Bronchial epithelial cell (primary cell): ENCODE results near the gene ZFAND2B. TPM values are rescaled to one million over a fixed set of nuclear protein-coding genes. Genes with fewer than 3 reads are reported as not detected.
A peak's percentile ranks its signal among the peaks of the same experiment; 100 is the strongest.

ENCODE experiments used
- DNase-seq: peaks from one replicate; pipeline ENCODE4 v3.0.0-alpha.2; 2010; ENCODE audit warnings: low read depth
- FAIRE-seq: peaks from 2 replicates; lab custom pipeline; 2011; peaks lifted over from hg19 to GRCh38; lab: Jason Lieb, UNC
- H3K27me3 ChIP-seq: 2 replicates; pipeline ENCODE4 v1.5.1; 2011; ENCODE audit warnings: low read length; ENCODE audit not compliant: control insufficient read depth, insufficient read depth
- H3K36me3 ChIP-seq: 2 replicates; pipeline ENCODE4 v1.5.1; 2011; ENCODE audit warnings: low read length; ENCODE audit not compliant: control insufficient read depth, insufficient read depth
- H3K4me3 ChIP-seq: 2 replicates; pipeline ENCODE4 v1.5.1; 2011; ENCODE audit warnings: mild to moderate bottlenecking, low read depth, low read length, control low read depth
- CTCF ChIP-seq: IDR thresholded peaks from 2 replicates; pipeline ENCODE4 v1.5.1; 2011; ENCODE audit warnings: mild to moderate bottlenecking, moderate library complexity, low read length, control low read depth, inconsistent platforms; ENCODE audit not compliant: insufficient read depth, severe bottlenecking
- total RNA-seq: library from RNA; depleted of rRNA; stranded (reverse); fragments of >200 nt; gene quantifications from 2 replicates; pipeline ENCODE4 v1.2.1, GENCODE V29; 2014

Gene ZFAND2B
- total RNA-seq, 1 donor from 2014 or later: 59.8 TPM

- DNase-seq: no peak
- TF ChIP-seq CTCF: no peak
Observed at GRCh38 chr2:219251656-219252055, 45.1 kb downstream of the ZFAND2B start.

GRCh38 chr2:219252084-219252483 is 45.5 kb downstream of the ZFAND2B start:
- peak; percentile 75 for DNase-seq
- TF ChIP-seq CTCF: peak; percentile 18
- H3K4me3 ChIP-seq: peak overlapping the region; percentile 93
- H3K27me3 ChIP-seq: no peaks in the 10 kb centered on the region
- peaks cover 23% of the 10 kb centered on the region for H3K36me3 ChIP-seq
- FAIRE-seq: no peak

More at GRCh38 chr2:219251656-219252055, 45.1 kb downstream of the ZFAND2B start:
- no peak for FAIRE-seq
- Histone ChIP-seq H3K27me3 (no peaks in the 10 kb centered on the region), H3K4me3 (peak overlapping the region; percentile 93), H3K36me3 (peaks cover 23% of the 10 kb centered on the region)

GRCh38 chr2:219252570-219252899 is 46.0 kb downstream of the ZFAND2B start:
- Histone ChIP-seq H3K36me3 (peaks cover 23% of the 10 kb centered on the region), H3K27me3 (no peaks in the 10 kb centered on the region), H3K4me3 (peak overlapping the region; percentile 93)
- TF ChIP-seq CTCF: no peak
- DNase-seq: no peak
- FAIRE-seq: no peak

- no peak for TF ChIP-seq CTCF
- Histone ChIP-seq H3K4me3 (peak within 1 kb of the TSS; percentile 93), H3K27me3 (no peaks in the 10 kb centered on the region), H3K36me3 (peaks cover 21% of the 10 kb centered on the region)
- FAIRE-seq: no peak
- DNase-seq: peak; percentile 46
Observed at GRCh38 chr2:219252900-219253752, 46.5 kb downstream of the ZFAND2B start, which contains the start of gene TUBA4B. TSS of gene TUBA4B (plus strand) at chr2:219253243. CDS start at chr2:219253408, 165 bp downstream.

GRCh38 chr2:219253753-219254589 is 47.4 kb downstream of the ZFAND2B start, which contains the start of gene TUBA4A:
TSS of gene TUBA4A (minus strand) at chr2:219253918. CDS start at chr2:219253858, 60 bp downstream.
- Histone ChIP-seq H3K4me3 (peak within 1 kb of the TSS; percentile 93), H3K27me3 (no peaks in the 10 kb centered on the region), H3K36me3 (peaks cover 17% of the 10 kb centered on the region)
- TF ChIP-seq CTCF: peak; percentile 10
- FAIRE-seq: no peak
- peak; percentile 61 for DNase-seq
